Parathyroid adenoma (tissue), 2 donors: Measurements from ENCODE around the gene FAM78B.

Experiments
- H2AFZ ChIP-seq: fragments of 300-600 bp; sonication (generic); one replicate; pipeline ENCODE4 v1.7.0; 2017; ENCODE audit warnings: antibody characterized with exemption, mild to moderate bottlenecking
- H3K27ac ChIP-seq: fragments of 300-600 bp; sonication (generic); one replicate; pipeline ENCODE4 v1.7.0; 2017
- H3K27me3 ChIP-seq: fragments of 300-600 bp; sonication (generic); one replicate; pipeline ENCODE4 v1.7.0; 2017; ENCODE audit warnings: low read length; ENCODE audit not compliant: control insufficient read depth, insufficient read depth
- H3K36me3 ChIP-seq: fragments of 300-600 bp; sonication (generic); one replicate; pipeline ENCODE4 v1.7.0; 2017; ENCODE audit warnings: low read length; ENCODE audit not compliant: control insufficient read depth, insufficient read depth
- H3K4me1 ChIP-seq: fragments of 300-600 bp; sonication (generic); one replicate; pipeline ENCODE4 v1.7.0; 2017; ENCODE audit warnings: control low read depth
- H3K4me2 ChIP-seq: fragments of 300-600 bp; sonication (generic); one replicate; pipeline ENCODE4 v1.7.0; 2017; ENCODE audit warnings: low read length
- H3K4me3 ChIP-seq: fragments of 300-600 bp; sonication (generic); one replicate; pipeline ENCODE4 v1.7.0; 2017; ENCODE audit warnings: low read depth, low read length
- H3K79me2 ChIP-seq: fragments of 300-600 bp; sonication (generic); one replicate; pipeline ENCODE4 v1.7.0; 2017; ENCODE audit warnings: control low read depth
- H3K9ac ChIP-seq: fragments of 300-600 bp; sonication (generic); one replicate; pipeline ENCODE4 v1.7.0; 2017; ENCODE audit warnings: mild to moderate bottlenecking
- H3K9me3 ChIP-seq: fragments of 300-600 bp; sonication (generic); one replicate; pipeline ENCODE4 v1.7.0; 2017; ENCODE audit warnings: low read length; ENCODE audit not compliant: control insufficient read depth
- CTCF ChIP-seq: fragments of 300-600 bp; sonication (generic); IDR thresholded peaks from one replicate; pipeline ENCODE4 v1.7.0; 2017; ENCODE audit warnings: antibody characterized with exemption, mild to moderate bottlenecking
- donor health status: primary hyperparathyroidism.

The FAM78B gene

DNA sequence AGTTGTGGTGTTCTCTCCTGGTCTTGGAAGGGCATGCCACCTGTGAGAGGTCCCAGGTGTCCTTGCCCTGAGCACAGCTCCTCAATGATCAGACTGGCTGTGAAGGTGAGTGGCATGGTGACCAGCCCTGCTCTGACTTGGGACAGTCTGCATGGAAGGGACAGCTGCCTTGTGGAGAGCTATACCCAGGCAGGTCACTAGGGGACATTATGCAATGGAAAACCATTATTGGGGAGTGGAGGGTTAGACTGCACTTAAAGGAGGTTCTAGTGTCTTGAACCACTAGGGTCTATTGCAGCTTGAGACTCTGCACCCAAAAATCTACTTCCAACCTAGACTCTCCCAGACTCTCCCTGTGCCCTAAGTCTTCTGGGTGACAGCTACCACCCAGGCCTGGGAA is 24.8 kb downstream of the FAM78B start:
- Histone ChIP-seq H3K4me3 (no peak overlapping the region), H3K4me1 (peaks cover 2% of the 10 kb centered on the region), H3K27me3 (no peaks in the 10 kb centered on the region), H2AFZ (no peak overlapping the region), H3K27ac (no peak overlapping the region), H3K79me2 (no peaks in the 10 kb centered on the region), H3K9me3 (no peaks in the 10 kb centered on the region), H3K9ac (no peak overlapping the region), H3K36me3 (no peaks in the 10 kb centered on the region), H3K4me2 (no peak overlapping the region)
- TF ChIP-seq CTCF, result no peak

- H3K9ac ChIP-seq, result no peak overlapping the region
- no peaks in the 10 kb centered on the region for H3K4me1 ChIP-seq
- no peaks in the 10 kb centered on the region for H3K36me3 ChIP-seq
- no peak for TF ChIP-seq CTCF
- no peaks in the 10 kb centered on the region for H3K79me2 ChIP-seq
- H3K4me2 ChIP-seq, result no peak overlapping the region
- no peak overlapping the region for H3K4me3 ChIP-seq
- H3K27me3 ChIP-seq, result no peaks in the 10 kb centered on the region
- no peak overlapping the region for H2AFZ ChIP-seq
- no peak overlapping the region for H3K27ac ChIP-seq
- H3K9me3 ChIP-seq, result no peaks in the 10 kb centered on the region
Observed at GRCh38 chr1:166140251-166140650, 26.6 kb downstream of the FAM78B start.

- no peaks in the 10 kb centered on the region for H3K9me3 ChIP-seq
- H3K79me2 ChIP-seq, result no peaks in the 10 kb centered on the region
- no peak overlapping the region for H3K4me2 ChIP-seq
- H3K36me3 ChIP-seq, result no peaks in the 10 kb centered on the region
- H3K9ac ChIP-seq, result no peak overlapping the region
- no peak overlapping the region for H3K4me3 ChIP-seq
- TF ChIP-seq CTCF, result no peak
- H3K27ac ChIP-seq, result no peak overlapping the region
- no peaks in the 10 kb centered on the region for H3K27me3 ChIP-seq
- no peaks in the 10 kb centered on the region for H3K4me1 ChIP-seq
- H2AFZ ChIP-seq, result no peak overlapping the region
Observed at GRCh38 chr1:166139735-166140134, 27.1 kb downstream of the FAM78B start.

- Histone ChIP-seq H3K36me3 (no peaks in the 10 kb centered on the region), H3K9ac (no peak overlapping the region), H3K9me3 (no peaks in the 10 kb centered on the region), H3K4me3 (no peak overlapping the region), H3K4me2 (no peak overlapping the region), H3K27me3 (no peaks in the 10 kb centered on the region), H2AFZ (no peak overlapping the region), H3K79me2 (no peaks in the 10 kb centered on the region), H3K4me1 (no peaks in the 10 kb centered on the region), H3K27ac (no peak overlapping the region)
- TF ChIP-seq CTCF, result no peak
Observed at GRCh38 chr1:166136699-166137401, 30.0 kb downstream of the FAM78B start.

DNA sequence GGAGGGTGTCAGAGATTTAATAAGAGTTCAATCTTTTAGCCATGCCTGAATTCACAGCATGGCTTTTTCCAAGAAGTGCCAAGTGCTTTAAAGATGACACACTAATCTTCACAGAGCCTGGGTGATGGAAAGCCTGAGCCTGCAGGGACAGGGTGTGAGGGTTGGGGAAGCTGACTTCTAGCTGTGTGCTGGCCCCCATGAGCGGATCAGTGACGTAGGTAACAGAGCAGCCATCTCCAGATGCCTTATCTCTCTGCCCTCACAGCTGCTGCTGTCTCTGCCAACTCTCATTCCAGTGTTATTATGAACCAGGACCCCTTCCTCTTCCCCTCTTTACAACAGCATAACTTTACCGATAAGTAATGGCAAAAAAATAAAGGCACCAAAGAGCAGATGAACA is 30.6 kb downstream of the FAM78B start:
- Histone ChIP-seq H3K4me1 (no peaks in the 10 kb centered on the region), H3K9ac (no peak overlapping the region), H3K79me2 (no peaks in the 10 kb centered on the region), H3K4me2 (no peak overlapping the region), H2AFZ (no peak overlapping the region), H3K9me3 (no peaks in the 10 kb centered on the region), H3K36me3 (no peaks in the 10 kb centered on the region), H3K27ac (no peak overlapping the region), H3K4me3 (no peak overlapping the region), H3K27me3 (no peaks in the 10 kb centered on the region)
- TF ChIP-seq CTCF, result no peak
